GM18951 (cell line): ENCODE results near the gene OAS2.

Experiments
- POLR2A ChIP-seq: IDR thresholded peaks from 4 replicates; pipeline ENCODE4 v1.6.1; 2011; ENCODE audit warnings: mild to moderate bottlenecking; ENCODE audit not compliant: insufficient read length, insufficient read depth; ENCODE audit errors: extremely low read depth
- in situ Hi-C: fragments of 300-500 bp; cut with MboI; formaldehyde crosslinking; loops from one replicate; pipeline ENCODE4 v1.12.0; 2022; ENCODE audit warnings: low sequenced_read_pairs, mixed read lengths, inconsistent platforms; ENCODE audit not compliant: unreplicated experiment

OAS2 gene

GRCh38 chr12:113054948-113055486 is 76.7 kb downstream of the OAS2 start:
- no peak for TF ChIP-seq POLR2A
- in situ Hi-C loops = loop anchor here (10.0 kb wide), 1 partner anchor 50 kb away; no protein-coding TSS in a partner anchor

GRCh38 chr12:113055594-113056380 is 77.5 kb downstream of the OAS2 start:
- in situ Hi-C loops = loop anchor here (10.0 kb wide), 1 partner anchor 49 kb away; no protein-coding TSS in a partner anchor
- TF ChIP-seq POLR2A = no peak

- TF ChIP-seq POLR2A = no peak
- in situ Hi-C loops = loop anchor here (10.0 kb wide), 1 partner anchor 48 kb away; no protein-coding TSS in a partner anchor
Measured at GRCh38 chr12:113056381-113056630, 78.0 kb downstream of the OAS2 start.

GRCh38 chr12:113056631-113057488 is 78.5 kb downstream of the OAS2 start, which contains the start of gene DTX1:
Gene DTX1, plus strand, starts transcription at chr12:113056730. Its CDS starts 1,463 bp downstream, at chr12:113058193.
- in situ Hi-C loops = loop anchor here (10.0 kb wide), 1 partner anchor 48 kb away; no protein-coding TSS in a partner anchor
- TF ChIP-seq POLR2A = no peak

GRCh38 chr12:113057565-113058485 is 79.5 kb downstream of the OAS2 start:
- in situ Hi-C loops = loop anchor here (10.0 kb wide), 1 partner anchor 47 kb away; no protein-coding TSS in a partner anchor
- TF ChIP-seq POLR2A = no peak

- in situ Hi-C loops = loop anchor here (10.0 kb wide), 1 partner anchor 46 kb away; no protein-coding TSS in a partner anchor
- TF ChIP-seq POLR2A = no peak
Measured at GRCh38 chr12:113058553-113058952, 80.2 kb downstream of the OAS2 start.

GRCh38 chr12:113059071-113059595 is 80.8 kb downstream of the OAS2 start:
- no peak for TF ChIP-seq POLR2A
- in situ Hi-C loops = loop anchor here (10.0 kb wide), 1 partner anchor 46 kb away; no protein-coding TSS in a partner anchor

- TF ChIP-seq POLR2A = no peak
- in situ Hi-C loops = no loop called here
Measured at GRCh38 chr12:113060336-113060960, 82.1 kb downstream of the OAS2 start.

- TF ChIP-seq POLR2A = no peak
- in situ Hi-C loops = no loop called here
Measured at GRCh38 chr12:113061061-113061694, 82.9 kb downstream of the OAS2 start.
